SK-N-DZ (cell line): ENCODE results near the gene MYO16.

Experiments used
- DNase-seq: peaks from one replicate; pipeline ENCODE4 v3.0.0-alpha.2; 2015; ENCODE audit warnings: low spot score

Gene MYO16

DNA sequence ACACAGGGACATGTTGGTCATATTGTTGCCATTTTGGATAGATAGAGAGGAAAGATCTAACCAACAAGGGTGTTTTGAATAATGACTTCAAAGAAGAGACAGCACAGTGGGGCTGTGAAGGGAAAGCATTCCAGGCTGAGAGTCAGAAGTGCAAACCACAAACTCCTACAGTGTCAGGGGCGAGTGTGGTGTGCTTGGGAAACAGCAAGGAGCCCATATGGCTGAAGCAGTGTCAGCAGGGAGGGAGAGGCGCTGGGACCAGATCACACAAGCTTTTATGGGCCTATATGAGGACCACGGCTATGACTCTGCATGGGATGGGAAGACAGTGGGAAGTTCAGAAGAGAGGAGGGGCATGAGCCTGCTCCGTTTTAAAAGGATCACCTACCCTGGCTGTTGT is 166.4 kb downstream of the MYO16 start:
- no peak for DNase-seq

DNA sequence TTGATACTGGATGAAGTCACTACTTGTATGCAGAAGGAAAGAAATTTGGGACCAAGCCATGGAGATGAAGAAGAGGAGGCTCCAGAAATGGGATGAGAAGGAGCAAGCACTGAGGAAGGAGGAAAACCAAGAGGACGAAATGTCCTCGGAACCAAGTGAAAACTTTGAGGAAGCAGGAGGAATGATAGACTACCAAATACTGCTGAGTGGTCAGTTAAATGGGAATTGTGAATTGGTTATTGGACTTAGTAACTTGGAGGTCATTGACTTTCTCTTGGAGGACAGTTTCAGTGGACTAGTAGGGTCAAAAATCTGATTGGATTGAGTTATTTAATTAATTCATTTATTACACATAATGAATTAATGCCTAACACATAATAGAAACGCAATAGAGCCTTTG is 167.9 kb downstream of the MYO16 start:
- no peak for DNase-seq

DNA sequence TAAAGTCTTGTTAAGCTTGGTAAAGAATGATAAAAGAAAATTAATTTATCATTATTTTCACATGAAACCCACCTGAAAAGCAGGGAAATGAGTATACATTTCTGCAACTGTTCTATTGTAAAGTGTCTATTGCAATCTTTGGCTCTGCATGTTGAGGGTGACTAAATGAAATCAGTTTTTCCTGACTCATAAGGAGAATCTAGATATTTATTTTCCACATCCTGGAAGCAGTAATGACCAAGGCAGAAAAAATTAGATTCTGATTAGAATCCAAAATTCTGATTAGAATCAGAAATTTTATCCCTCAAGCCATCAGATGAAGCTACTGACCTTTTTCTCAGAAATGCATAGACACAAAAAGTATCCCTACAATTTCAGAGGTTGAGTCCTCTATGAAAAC is 178.4 kb downstream of the MYO16 start:
- no peak for DNase-seq

DNA sequence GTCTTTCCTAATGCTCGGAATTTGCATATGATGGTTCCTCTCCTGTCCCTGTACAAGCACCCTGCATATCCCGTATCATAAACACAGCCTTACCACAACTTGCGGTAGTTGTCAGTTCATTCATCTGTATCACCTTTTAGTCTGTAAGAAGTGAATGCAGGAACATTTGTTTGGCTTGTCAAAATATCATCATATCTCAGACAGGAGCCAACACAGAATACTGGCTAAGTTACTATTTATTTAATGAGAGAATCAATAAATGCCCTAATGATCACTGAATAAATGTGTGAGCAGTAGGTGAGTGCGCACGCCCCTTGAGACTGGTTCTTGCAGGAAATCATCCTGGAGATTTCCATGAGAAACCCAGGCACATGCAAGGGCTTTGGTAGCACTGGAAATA is 182.8 kb downstream of the MYO16 start:
- DNase-seq = no peak

DNA sequence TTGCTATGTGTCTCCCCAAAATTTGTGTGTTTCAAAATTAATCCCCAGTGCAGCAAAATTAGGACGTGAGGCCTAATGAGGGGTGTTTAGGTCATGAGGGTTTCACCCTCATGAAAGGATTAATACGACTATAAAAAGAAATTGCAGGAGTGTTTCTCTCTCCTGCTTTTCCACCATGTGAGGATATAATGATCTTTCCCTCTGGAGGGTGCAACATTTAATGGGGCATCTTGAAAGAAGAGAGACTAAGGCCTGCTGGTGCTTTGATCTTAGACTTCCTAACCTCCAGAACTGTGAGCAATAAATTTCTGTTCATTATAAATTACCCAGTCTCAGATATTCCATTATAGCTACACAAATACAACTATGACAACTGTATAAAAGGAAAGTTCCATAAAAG is 183.2 kb downstream of the MYO16 start:
- DNase-seq = no peak

DNA sequence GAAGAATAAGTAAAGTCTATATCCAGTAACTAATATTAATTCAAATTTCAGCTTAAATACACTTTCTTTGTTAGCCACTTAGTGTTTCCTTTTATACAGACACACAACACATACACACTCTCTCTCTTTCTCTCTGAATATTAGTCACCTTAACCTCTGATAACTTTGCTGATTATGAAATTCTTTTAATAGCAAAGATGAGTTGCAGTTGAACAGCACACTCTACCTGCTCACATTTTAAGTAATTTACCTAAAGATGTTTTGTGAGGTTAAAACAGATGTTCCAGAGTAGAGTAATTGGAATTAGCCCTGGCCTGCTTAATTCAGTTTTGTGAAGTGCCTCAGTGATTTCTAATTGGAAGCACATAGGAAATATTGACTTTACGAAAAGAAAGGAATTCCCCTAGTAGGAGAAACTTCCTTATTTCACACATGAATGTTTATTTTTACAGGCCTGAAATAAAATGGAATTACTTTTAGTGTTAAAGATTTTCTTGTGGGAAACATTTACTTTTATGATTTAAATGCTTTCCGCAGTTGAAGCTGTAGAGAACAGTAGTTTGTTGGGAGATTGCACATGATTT is 184.3 kb downstream of the MYO16 start:
- no peak for DNase-seq

DNA sequence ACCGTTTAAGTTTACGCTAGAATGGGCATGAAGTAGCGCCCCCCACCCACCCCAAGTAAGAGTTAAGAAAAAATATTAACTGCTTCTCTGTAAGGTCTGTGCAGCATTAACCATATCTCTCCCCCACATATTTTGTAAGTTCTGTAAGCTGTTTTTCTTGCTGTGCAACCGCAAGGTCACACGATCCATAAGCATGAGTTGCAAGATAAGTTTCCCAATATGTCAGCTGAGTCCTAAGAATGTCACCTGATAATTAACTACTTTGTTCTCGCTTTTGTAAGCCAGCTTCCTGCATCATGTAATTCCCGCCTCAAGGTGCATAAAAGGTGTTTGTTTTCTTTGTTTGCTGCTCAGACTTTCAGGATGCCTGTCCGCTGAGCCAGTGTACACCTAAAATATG is 187.0 kb downstream of the MYO16 start:
- DNase-seq = no peak

DNA sequence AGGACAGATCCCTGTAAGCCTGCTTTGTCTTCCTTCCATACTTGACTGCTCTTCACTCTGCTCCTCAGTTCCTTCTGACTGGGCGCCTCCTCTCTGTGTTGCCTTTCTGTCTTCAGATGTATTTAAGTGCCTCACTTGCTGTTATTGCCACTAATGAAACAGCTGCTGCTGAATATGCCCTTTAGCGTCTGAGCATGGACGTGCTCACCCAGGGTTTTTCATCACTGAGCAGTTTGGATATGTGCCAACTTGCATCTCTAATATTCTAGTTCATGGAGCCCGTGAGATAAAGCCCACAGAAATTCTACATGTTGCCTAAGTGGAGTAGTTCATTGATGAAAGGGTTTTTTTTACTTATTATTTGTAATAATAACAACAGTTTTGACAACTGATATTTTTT is 198.2 kb downstream of the MYO16 start:
- no peak for DNase-seq

DNA sequence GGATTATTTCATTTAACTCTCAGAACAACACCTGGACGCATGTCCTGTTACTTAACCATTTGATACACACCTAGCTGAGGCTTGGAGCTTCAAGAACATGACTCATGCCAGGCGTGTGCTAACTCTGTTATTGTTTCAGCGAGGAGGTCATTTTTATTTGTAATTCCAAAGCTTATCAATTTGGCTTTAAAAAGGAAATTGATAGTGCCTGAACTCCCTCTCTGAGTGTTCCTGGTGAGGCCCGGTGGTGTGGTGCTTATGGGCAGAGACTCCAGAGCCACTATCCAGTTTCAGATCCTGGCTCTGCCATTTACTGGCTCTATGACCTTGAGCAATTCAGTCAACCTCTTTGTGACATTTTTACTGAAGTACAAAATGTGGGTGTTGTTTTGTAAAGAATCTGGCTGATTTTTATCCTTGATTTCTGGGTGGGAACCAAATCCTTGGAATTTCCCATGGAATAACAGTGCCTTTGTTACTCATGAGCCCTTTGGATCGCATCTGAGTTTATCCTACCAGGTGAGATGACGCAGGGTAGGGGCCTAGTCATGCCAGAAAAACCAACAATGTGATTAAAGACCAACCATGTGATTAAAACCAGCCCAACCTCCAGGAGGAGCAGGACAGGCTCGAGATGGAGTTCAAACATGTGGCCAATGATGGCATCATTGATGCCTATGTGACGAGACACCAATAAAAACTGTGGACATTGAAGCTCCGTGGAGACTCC is 198.8 kb downstream of the MYO16 start:
- no peak for DNase-seq

DNA sequence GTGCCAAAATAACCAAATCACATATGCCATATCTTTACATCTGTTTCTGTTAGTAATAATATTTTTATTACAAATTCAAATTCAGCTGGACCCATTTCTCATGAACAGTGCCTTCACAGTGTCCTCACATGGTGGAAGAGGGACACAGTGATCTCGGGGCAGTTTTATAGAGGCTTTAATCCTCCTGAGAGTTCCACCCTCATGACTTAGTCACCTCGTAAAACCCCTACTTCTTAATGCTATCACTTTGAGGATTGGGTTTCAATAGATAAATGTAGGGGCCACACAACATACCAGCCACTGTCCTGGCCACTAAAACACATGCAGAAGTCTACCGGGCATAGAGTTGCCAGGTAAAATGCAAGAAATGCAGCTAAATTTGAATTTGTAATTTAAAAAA is 201.5 kb downstream of the MYO16 start:
- no peak for DNase-seq

DNA sequence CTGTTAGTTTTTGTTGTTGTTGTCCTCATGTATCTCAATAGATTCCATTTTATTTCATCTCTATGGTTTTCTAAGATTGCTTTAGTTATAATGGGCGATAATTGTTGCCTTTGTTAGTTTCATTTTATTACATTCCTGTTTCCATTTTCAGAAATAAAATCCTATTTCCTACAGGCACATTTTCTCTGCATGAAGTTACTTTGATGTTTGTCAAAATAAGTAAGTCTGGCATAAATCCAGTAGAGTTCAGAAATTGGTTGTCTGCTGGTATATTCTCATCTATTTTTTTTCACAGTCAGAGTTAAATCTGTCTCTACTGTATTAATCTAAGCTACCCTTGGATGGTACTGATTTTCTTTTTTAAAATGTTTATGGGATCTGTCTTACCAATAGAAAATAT is 204.1 kb downstream of the MYO16 start:
- DNase-seq = no peak

DNA sequence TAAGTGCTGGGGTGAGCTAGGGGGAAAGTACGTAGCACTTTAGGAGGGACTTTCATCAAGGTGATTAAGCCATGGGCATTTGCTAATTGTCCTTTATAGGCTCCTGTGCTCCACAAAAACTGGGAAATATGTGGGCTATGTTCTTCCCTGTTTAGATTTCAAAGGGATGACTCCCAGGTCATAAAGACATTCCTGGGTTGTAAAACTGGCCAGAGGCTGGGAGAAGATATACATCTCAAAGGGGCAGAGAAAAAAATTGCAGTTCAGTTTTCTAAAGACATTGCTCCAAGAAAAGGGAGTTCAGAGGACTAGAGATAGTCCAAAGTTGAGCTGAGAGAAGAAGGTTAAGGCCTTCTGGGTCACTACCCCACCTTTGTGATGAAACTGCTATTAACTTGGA is 204.8 kb downstream of the MYO16 start:
- DNase-seq = no peak

DNA sequence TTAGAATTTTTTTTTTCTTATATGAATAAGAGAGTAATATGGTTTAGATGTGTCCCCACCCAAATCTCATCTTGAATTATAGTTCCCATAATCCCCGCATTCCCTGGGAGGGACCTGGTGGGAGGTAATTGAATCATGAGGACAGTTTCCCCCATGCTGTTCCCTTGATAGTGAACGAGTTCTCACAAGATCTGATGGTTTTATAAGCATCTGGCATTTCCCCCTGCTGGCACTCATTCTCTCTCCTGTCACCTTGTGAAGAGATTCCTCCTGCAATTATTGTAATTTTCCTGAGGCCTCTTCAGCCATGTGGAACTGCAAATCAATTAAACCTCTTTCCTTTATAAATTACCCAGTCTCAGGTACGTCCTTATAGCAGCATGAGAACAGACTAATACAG is 205.7 kb downstream of the MYO16 start:
- DNase-seq = no peak

DNA sequence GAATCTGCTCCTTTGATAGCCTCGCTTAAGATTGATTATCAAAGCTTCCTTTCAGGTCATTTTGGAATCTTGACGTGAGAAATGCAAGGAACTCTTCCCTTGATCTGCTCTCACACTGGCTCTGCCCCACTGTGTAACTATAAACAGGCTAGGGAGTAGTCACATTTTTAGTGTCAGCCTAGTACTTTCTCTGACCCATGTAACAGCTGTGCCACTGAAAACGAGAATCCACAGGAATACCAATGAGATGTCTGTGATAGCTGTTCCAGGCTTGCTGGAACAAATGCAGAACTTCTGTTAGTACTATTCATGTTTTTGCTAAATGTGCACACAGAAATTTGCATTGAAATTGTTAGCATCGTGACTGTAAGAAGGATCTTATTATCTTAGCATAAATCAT is 221.3 kb downstream of the MYO16 start:
- no peak for DNase-seq

DNA sequence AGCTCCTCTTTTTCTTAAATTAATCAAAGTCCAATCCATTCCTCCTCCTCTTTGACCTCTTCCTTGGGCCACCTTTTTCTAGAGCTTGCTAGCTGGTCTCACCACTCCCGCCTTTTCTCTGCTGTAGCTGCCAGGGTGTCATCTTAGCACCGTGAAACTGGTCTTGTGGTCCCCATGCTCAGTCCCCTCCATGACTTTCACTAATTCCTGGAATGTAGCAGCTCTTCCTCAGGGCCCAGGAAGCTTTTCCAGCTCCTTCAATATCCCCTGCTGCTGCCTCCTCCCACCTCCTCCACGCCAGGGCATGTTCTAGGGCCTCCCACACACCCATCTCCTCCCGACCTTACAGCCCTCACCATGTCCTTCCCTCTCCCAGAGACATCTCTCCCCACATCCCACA is 222.2 kb downstream of the MYO16 start:
- DNase-seq = no peak

DNA sequence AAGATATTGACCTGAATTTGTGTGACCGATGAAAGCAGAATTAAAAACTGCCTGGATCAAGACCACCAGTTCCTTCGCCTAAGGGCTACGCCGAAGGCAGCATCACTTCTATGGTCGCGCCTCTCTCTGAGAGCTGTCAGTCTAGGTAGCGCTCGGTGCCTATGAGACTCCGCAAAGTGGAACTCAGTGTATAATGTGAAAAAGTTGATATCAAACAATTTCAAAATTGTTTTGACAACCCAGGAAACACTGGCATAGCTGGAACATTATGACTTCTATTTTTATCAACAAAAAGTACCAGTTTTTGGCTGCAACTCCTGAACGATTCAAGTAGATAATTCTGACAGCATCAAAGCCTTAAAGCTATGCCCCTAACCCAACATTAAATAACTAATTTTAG is 223.6 kb downstream of the MYO16 start:
- no peak for DNase-seq

DNA sequence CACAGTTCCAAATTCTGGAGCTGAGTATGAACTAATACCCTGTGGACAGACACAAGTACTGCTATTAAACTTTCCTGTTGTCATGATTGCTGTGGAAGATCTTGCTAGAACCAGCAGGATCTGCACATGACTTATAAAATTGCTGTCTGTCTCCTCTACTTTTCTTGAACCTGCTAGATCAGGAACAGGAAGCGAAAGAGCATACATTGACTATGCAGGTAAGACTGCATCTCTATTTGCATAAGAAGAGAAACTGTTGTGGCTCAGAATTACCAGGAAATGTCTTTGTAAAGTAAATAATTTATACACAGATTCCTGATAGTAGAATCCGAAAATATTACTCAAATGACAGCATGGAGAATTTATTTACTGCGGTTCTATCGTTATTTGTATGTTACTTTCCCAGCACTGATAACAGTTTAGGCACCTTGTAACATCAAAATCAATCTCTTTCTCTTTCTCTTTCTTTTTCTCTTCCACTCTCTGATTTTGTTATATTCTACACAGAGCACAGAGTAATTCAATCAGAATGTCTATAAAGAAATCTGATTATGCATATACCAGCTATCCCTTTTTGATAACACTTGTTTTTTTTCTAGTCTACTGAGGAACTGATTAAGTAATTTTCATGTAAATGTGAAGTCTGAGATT is 226.5 kb downstream of the MYO16 start:
- DNase-seq = no peak

DNA sequence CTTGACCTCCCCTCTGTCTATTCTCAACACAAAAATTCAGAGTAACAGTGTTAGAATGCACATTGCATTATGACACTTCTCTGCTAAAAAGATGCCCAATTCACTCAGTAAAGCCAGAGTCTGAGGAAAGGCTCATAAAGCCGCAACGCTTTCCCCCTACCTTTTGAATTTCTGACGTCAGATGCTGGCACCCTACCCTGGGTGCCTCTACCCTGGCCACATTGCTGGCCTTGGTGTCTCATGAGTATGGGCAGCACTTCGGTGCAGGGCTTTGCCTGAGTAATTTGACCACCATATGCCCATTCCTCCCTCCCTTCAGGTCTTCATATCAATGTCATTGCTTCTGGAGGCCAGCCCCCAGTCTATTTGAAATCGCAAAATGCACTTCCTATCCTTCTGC is 229.3 kb downstream of the MYO16 start:
- no peak for DNase-seq

DNA sequence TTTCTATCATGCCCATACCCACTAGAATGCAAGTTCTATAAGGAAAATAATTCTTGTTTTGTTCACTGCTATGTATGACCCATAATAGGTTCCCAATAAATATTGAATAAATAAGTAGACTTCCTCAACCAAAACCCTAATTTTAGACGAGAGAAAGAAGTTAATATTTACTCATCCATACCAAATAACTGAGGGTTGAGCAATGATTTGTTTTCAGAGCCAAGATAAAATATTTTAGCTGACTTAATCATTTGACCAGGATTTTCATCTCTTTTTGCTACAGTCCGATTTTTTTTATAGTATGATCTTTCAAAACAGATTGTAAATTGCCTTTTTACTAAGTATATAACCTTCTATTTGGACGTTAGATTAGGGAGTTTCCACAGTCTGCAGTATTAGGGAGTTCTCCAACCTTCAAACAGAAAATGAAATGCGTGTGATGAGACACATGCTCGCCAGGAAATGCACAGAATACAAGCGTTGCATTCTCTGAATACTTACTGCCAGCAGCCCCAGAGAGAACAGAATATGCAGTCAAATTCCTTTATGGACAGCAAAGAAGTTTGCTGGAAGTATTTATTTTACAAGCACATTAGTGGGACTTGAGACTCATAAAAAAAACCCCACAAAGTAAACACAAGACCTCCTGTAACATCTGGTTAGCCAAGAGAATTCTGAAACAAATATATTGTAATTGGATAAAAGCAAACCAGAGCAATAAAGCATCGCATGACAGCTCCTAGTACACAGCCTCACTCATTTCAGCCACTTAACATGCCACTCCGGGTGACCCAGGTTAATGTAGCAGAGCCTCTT is 230.0 kb downstream of the MYO16 start:
- DNase-seq = peak; percentile 36

DNA sequence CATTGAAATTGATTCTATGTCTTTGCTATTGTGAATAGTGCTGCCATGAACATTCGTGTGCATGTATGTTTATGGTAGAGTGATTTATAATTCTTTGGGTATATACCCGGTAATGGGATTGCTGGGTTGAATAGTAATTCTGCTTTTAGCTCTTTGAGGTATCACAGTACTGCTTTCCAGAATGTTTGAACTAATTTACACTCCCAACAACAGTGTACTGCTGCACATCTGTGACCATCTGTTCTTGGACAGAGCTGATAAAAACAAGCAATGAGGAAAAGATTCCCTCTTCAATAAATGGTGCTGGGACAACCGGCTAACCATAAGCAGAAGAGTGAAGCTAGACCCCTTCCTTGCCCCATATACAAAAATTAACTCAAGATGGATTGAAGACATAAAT is 231.0 kb downstream of the MYO16 start:
- DNase-seq = no peak

DNA sequence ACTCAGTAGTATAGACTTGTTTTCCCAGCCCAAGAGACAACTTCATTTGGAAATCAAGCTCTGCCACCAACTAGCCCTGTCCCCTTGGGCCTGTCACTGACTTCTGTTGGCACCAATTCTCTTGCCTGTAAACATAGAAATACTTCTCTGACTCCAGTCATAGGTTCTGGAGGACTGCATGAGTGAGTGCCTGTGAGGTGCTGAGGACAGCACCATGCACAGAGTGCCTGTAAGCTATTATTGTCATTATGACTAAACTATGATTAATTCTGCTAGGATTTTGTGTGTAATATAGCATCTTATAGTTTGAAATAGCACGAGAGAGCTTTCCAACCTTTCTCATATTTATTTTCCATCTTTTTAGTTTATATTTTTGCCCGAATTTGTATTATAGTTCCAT is 247.9 kb downstream of the MYO16 start:
- DNase-seq = no peak

DNA sequence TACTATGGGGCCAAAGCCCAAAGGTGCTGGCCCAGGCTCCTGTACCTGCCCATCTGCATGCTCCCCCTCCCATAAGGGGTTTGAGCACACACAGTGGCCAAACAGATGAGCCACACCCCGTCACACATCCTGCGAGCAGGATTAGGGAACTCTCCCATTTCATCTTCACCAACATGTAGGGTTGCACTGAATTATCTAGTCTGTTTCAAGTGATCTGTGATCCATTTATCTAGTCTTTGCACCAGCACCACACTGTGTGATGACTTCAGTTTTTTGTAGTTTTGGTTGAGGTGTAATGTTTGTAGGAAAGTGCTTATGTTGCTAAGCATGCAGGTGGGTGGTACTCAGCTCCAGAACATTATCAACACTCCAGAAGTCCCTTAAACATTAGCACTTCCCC is 249.3 kb downstream of the MYO16 start:
- no peak for DNase-seq
